Inflammatory macrophage treated with lipopolysaccharide for 1 hour (primary cell): ENCODE measurements around the gene HMGCS2.

Experiments used
- DNase-seq, 2 donors: peaks; one replicate each; pipeline ENCODE4 v3.0.0-alpha.2; 2020 to 2022

The HMGCS2 gene

DNA sequence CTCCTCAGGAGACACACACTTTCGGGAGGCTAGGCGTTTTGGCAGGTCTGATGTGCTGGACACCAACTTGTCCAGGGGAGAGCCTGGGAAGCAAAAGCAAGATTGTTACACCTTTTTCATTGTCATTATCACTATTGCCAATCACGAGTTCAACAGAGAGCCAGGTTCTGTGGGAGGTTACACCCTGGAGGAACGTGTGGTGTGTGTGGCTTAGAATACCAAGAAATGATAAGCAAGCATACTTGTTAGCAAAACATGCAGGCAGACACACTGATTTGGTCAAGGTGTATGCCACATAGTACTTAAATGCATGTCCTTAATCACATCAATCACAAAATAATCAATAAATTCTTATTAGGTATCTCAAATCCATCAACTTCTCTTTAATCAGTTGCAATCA, 16.1 kb downstream of the HMGCS2 start:
- DNase-seq = no peak

DNA sequence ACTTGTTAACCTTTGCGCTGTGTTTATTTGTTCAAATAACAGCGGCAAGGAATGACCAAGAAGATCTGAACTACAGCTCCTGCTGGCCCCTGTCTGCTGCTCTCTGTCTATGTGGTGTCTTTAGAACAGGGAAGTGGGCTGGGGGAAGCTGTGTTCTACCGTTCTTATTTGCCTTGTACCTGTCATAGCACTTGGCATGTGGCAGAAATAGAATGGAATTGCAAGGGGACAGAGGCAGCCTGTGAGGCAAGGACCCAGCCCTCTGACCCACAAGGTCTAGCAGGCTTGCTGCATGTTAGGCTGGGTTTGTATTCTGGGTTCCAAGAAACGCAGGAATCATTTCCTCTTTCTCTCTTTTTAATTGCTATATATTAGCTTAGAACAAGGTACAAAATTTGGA, 20.7 kb downstream of the HMGCS2 start:
- no peak for DNase-seq

DNA sequence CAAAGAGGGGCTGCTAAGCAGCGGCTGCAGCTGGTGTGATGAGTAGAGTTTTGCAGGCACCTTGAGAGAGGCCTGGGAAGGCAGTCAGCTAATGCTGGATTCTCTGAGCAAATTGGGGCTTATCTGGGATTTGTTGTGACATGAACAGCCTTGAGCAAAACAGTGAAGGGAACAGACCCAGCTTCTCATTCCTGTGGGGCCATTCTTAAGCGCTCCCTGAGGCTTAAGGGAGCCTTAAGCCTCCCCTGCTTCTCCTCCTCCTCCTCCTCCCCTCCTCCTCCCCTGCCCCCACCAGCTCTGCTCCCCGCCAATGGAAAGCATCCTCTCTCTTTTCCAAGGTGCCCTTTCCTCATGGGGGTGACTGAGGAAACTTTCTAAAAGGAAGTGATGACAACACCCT, 21.3 kb downstream of the HMGCS2 start:
- peak in 1 of 2 donors; percentile 39 for DNase-seq

DNA sequence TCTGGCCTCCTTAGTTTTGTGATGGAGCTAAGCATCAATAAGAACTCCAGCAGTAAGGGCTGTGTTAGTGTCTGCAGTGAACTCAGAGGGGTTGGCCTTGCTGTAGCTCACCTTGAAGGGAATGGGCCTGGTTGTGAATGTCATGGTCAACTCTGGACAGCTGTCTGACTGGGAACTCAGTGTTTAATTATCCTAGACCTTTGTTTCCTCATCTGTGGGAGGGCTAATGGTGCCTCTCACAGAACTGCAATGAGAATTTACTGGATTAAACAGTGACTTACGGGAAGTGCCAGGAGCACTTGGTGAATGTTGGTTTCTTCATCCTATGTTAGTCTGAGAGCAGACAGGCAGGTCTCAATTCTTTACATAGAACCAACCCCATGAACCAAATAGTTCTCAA, 23.7 kb downstream of the HMGCS2 start:
- DNase-seq = no peak

DNA sequence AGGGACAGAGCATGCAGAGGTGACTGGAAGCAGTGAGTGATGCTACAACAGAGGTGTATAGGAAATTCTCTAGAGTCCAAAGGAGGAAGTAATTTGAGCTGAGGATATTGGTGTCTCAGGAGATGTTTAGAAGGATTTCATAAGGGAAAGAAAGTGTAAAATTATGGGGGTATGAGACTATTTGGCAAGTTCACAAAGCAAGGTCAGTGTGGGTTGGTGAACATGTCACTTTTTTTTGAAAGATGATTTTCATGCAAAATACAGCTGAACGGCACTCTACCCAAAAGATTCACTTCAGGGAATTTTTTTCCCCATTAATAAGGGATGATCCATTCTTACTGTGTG, 24.1 kb downstream of the HMGCS2 start:
- DNase-seq = no peak

DNA sequence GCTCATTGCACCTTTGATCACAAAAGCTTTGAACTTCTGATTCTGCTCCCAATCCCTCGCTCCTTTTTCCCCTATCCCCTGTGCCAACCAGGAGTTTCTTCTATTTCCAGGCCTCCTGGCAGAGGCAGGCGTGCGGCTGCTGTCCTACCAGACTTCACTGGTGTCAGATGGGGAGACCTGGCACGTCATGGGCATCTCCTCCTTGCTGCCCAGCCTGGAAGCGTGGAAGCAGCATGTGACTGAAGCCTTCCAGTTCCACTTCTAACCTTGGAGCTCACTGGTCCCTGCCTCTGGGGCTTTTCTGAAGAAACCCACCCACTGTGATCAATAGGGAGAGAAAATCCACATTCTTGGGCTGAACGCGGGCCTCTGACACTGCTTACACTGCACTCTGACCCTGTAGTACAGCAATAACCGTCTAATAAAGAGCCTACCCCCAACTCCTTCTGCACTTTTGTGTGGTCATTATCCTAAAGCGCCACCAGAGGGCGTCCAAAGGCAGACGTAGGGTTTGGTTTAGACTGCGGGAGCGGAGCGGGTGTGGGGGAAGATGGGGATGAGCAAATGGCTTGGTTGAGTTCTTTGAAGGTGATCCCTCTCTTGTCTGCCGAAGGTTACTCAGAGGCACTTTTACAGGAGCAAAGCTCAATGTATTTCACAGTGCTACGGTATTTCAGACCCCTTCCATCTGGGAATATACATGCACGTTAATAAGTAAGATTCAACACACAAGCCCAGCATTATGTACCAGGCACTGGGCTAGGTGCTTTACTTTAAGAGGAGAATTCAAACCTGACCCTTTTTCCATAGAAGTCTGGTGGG, 24.7 kb downstream of the HMGCS2 start:
- DNase-seq = peak; percentile 32 to 74

DNA sequence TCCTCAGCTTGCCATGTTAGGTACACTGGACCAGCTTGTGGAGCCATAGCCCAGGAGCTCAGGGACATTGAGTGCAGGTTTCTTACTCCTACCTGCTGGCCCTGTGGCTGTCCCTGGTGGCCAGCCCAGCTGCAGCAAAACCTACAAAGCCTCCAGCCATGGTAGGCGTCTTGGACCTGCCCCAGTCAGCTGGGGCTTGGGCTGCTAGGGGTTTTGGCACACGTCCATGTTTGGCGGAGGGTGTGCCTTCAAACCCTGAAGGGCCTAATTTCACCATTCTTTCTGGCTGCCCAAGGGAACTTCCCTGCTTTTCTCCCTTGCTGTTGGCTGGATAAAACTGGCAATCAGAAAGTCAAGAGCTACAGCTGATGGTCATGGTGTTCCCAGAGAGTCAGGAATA, 25.4 kb downstream of the HMGCS2 start:
- no peak for DNase-seq

DNA sequence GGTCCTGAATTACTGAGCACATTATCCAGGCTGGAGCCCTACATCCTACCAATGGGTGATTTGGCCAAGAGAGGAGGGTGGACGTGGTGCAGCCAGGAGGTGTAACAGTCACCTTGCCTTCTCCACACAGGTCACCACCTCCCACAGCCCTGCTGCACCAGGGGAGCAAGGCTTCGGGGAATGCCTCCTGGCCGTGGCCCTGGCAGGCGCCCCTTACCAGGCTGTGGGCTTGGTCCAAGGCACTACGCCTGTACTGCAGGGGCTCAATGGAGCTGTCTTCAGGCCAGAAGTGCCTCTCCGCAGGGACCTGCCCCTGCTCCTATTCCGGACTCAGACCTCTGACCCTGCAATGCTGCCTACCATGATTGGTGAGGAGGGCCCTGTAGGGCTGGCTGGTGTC, 26.0 kb downstream of the HMGCS2 start:
- no peak for DNase-seq

DNA sequence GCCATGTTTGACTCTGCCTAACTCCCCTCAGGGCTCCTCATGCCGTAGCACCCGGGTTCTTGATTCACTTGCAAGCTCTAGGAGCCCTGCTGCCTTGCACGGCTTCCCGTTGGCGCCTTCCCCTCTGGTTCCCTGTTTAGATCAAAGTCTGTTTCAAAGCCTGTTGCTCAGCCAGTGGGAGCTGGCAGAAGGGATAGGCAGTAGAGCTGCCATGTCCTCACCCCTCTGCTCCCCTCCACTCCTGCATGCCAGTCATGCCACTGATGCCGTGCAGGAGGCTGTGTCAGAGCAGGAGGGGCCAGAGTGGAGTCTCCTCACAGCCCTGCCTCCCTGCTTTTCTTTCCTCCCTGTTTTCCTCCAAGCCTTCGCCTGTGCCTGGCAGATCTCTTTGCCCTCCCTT, 26.5 kb downstream of the HMGCS2 start:
- DNase-seq = no peak

DNA sequence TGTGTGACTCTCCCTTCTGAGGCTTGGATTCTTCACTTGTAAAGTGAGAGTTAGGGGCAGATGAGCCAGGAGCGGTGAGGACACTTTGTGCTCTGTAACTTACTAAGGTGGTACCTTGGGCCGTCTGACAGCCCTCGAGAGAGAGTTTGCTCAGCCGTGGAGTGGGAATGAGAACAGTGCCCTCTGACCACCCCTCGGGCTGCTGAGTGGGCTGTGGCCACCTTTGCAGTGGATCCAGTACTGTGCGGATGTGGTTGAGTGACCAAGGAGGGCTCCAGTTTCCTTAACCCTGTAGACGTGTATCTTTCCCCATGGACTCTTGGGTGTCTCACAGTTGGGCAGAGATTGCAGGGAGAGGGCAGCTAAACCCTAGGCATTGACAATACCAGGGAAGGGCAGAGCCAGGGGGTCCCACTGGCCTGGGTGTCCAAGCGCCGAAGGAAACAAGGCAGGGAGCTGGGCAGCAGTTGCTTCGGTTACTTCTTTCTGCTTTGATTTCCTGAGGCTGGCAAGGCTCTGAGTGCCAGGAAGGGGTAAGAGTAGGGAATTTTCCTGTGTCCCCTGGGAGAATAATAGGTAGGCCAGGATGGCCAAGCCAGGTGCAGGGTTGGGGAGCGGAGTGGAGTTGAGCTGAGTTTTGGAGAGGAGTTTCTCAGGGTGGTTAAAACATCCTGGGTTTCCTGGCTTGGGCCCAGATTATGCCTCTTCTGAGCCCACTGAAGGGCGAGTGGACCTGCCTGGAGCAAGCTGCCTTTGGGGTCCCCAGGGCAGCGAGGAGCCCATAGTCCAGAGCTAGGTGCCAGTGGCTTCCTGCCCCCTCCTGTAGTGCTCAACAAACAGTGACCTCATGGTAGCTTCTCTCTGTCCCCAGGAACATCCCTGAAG, 27.6 kb downstream of the HMGCS2 start:
- DNase-seq = no peak

DNA sequence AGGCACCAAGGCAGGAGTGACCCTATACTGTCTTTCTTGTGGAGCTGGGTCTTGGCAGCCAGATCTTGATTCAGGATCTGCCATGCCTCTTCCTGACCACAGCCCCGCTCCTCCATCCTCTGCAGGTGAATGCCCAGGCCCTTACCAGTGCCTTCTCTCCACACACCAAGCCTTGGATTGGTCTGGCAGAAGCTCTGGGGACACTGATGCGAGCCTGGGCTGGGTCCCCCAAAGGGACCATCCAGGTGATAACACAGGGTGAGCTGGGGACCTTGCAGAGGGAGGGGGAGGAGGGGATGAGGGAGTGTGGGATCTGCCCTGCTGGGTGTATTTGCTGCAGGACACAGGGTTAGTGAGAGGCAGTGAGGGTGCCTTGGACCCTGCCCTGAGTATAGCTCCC, 28.4 kb downstream of the HMGCS2 start:
- no peak for DNase-seq

DNA sequence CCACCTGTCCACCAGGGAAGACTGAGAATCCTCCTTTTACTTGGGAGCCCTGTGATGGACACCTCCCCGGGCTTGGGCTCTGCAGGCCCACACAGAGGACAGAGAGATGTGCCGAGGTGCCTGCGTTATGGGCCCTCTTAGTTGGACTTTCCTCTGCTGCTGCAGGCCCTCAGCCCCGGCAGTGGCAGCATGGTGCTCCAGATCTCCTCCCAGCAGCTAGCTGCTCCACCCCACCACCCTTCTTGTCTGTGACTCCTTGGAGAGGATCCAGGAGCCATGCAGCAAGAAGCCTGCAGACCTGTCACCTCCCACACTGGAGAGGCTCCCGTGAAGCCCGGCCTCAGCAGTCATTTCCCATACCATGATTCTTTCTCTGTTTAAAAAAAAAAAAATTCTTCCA, 29.6 kb downstream of the HMGCS2 start:
- DNase-seq = no peak

DNA sequence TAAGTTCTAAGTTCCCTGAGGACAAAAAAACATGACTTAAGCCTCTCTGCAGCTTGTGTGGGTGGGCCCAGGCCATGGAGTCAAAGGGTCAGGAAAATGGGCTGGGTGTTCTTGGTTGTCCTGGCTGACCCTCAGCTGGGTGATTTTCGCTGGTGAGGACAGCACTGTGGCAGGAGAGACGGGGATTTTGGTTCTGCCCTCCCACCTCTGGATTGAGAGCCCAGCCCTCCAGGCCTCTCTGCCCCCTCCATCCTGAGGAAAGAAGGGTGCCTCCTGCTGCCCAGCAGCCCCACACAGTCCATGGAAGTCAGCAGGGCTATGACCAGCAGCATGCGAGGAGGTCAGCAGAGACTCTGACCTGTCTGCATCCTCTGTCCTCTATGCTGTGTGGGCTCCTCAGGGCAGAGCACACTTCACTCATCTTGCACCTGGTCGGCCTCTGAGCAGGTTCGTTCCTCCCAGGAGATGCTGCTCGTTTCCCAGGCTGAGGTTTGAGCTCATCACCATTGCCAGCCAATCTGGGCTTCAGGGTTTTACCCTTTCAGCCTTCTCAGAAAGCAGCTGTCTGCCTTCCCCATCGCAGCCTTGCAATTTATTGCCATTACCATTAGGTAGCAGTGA, 30.5 kb downstream of the HMGCS2 start:
- DNase-seq = no peak

DNA sequence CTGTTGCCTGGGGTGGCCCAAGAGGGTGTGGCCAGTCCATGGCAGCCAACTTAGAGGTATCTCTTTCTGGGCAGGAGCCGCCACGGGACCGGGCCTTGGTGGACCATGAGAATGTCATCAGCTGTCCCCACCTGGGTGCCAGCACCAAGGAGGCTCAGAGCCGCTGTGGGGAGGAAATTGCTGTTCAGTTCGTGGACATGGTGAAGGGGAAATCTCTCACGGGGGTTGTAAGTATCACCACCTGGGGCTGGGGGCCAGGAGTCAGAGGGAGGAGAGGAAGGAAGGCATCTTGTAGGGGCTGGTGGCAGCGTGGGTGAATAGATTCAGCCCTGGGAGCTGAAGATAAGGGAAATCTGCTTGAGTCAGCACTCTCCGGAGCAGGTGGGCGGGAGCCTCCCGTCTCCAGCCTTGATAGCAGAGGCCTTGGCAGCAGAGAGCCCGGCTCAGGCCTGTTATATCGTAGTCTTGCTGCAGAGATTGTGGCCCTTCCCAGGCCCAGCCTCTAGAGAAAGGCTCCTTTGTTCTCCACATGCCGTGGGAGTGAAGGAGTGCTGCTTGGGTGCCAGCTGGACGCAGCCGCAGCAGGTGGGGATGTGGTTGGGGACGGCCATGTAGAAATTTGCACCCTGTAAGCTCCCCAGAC, 31.5 kb downstream of the HMGCS2 start:
- no peak for DNase-seq

DNA sequence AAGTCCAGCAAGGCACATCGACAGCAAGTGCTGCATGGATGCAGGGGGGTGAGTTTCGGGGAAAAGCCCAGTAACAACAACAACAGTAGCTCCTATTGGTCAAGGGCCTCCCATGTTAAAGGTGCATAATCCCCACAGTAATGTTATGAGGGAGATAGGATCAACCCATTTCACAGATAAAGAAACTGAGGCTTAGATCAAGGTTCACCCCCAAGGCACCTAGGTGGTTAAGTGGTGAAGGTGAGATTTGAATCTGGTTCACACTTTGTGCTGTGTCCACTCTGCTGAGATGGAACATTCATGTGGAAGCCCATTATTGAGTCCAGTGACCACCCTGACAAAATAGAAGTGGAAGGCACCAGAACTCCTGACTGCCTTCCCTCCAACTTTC, 32.1 kb downstream of the HMGCS2 start:
- DNase-seq = no peak

DNA sequence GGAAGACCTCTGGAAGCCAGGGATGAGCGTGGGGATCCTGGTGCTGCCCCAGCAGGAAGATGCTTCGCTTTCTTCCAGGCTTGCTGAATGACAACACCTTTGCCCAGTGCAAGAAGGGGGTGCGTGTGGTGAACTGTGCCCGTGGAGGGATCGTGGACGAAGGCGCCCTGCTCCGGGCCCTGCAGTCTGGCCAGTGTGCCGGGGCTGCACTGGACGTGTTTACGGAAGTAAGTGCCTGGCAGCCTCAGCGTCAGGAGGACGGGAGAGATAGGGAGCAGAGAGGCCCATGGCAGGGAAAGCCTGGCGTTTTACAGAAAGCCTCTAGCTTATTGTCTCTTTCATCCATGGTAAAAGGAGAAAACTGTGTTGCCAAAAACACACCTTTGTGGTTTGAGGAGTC, 33.5 kb downstream of the HMGCS2 start:
- no peak for DNase-seq

DNA sequence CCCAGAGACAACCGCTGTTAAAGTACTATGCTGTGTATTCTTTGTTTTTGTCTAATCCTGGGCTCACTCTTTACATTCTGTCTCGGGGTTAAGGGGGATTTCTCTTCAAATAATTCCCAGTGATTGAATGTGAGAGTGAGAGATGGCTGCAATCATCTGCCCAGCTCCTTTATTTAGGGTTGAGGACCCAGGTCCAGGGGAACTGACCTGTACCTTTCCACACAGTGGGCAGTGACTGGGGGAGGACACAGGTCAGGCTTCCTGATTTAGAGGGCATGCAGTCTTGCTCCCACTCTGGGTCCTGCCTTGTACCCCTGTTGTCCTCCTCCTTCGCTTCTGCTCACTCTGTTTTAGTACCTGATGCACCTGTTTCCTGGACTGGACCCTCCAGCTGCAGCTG, 35.0 kb downstream of the HMGCS2 start:
- DNase-seq = no peak

DNA sequence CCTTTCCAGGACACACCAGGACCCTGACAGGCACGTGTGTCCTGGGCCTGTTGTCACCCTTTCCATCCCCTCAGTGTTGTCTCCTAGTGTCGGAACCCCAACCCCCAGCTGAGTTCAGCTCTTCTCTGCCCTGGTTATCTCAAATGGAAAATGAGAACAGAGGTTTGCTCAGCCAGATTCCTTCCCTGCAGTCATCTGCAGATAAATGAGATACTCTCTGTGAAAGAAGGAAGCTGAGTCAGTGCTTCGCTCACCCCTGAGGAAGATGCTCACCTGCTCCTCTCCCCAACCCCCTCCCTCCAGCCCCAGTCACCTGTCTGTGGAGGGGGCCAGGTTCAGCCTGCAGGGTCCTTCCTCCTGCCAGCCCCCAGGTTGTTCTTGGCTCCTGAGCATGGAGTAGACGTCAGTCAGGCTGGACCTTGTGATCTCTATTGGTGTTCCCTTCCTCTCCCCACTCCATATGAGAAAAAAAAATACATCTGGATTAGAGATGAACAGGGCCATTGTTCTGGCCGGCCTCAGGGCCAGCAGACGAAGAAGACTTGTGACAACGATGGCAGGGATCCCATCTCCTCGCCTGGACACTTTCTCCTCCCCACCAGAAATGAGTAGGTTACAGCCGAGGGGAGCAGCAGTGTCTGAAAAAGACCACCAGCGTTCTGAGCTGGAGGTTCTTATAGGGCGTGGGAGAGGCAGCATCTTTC, 36.1 kb downstream of the HMGCS2 start:
- no peak for DNase-seq

DNA sequence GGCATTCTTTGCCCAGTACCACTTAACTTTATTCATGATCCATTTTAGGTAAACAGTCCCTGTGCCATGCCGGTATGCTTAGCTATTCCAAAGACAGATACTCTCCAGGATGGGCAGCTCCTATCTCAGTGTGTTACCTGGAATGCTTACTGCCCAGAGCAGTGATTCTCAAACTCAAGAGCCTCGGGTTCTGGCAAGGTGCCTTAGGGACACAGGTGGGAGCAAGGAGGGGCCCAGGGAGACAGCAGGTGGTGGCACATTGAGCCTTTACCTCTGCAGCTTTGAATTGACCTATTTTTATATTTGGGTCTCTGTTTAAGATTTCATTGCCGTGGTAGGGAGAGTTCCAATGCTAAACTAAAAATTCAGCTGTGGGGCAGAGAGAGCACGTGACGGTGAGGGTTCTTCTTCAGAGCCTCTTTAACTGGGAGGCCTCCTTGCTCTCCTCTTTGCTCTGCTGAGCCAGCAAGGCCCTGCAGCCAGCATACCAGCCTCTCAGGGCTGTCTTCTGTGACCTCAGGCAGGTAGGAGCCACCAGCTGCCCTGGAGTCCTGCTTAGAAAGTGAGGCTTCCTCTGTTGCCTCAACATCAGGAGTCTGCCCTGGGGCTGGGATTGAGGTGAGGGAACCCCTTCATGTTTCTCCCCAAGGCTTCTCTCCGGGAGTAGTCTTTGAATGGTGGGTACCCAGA, 36.8 kb downstream of the HMGCS2 start:
- no peak for DNase-seq

DNA sequence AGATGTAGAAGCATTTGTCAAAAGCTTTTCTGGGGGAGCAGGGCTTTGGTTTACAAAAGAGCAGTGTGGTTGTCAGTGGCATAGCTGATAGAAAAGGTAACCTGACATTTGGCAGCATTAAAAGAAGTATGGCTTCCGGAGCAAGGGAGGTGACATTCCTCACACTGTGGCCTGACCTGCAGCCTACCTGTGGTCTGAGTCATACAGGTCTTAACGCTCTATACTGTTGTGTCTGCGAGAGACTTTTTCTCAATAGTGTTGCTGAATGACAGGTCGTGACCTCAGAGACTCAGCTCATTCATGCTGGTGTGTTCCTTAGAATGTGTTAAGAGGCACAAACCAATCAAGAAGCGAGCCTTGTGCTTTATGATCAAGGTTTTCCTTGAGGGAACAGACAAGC, 37.6 kb downstream of the HMGCS2 start:
- no peak for DNase-seq

DNA sequence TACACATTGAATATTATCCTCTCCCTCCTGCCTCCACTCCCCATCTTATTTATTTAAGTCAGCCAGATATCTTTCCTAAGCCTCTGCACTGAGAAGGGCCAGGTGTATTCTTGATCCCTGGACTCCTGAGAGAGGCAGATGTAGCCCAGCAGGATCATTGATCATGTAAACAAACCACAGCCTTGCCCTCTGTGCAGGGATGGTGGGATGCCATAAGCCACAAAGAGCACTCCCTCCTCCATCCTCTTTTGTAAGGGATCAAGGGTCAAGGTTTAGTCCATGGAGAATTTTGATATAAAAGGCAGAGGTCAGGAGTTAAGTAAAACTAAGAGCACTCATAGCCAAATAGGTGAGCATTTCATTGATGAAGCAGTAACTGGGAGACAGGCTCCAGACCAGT, 39.7 kb downstream of the HMGCS2 start:
- no peak for DNase-seq

DNA sequence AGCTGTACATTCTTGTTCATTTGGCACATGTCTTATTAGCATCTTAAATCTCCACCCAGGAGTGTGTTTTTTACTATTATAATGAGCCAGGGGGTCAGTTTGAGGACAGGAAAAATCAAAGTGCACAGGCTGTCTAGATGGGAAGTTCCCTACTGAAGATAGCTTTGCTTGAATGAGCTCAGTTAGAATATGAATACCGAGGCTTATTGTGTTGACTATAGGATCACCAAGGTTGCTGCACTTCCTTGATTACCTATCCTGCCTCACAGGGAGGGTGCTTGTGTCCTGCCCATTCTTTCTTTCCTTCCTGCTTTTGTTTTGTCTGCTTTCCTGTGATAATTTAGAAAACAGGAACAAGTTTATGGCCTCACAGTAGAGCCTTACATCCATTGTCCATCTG, 40.7 kb downstream of the HMGCS2 start:
- DNase-seq = no peak
